Measurements from ENCODE around the gene RAMACL.

DNA sequence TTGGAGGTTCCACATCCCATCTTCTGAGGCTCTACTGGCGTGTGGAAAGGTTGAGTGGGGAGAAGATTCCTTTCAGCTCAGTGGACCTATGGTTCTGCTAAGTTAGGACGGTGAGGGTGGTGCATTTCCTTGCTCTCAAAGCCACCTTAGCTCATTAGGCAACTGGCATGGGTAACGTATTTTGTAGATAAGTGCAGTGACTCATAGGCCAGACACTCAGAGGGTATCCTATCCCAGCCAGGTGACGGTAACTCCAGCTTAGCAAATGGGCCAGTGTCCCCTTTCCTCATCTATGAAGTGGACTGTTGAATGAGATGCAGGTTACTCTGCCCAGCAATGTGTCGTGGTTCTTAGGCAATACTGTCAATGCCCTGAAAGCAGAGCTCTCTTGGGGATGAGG, 36.8 kb upstream of the RAMACL start:
- TF ChIP-seq, protein P1, sequence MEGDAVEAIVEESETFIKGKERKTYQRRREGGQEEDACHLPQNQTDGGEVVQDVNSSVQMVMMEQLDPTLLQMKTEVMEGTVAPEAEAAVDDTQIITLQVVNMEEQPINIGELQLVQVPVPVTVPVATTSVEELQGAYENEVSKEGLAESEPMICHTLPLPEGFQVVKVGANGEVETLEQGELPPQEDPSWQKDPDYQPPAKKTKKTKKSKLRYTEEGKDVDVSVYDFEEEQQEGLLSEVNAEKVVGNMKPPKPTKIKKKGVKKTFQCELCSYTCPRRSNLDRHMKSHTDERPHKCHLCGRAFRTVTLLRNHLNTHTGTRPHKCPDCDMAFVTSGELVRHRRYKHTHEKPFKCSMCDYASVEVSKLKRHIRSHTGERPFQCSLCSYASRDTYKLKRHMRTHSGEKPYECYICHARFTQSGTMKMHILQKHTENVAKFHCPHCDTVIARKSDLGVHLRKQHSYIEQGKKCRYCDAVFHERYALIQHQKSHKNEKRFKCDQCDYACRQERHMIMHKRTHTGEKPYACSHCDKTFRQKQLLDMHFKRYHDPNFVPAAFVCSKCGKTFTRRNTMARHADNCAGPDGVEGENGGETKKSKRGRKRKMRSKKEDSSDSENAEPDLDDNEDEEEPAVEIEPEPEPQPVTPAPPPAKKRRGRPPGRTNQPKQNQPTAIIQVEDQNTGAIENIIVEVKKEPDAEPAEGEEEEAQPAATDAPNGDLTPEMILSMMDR (IDR thresholded peaks at IDR 0.05; ENCODE audit: insufficient read depth, low read depth, low read length), result no peak
- TF ChIP-seq EZH2 (IDR thresholded peaks at IDR 0.05; ENCODE audit: insufficient read depth, low read length), result no peak

Data from astrocyte (in vitro differentiated cells and primary cell).